HEK293 (cell line): ENCODE results near the gene DLEC1.

Experiments
- CTCF ChIA-PET: fragments of 350-600 bp; formaldehyde crosslinking; extraction: SDS; loops from one replicate; lab custom pipeline; 2021; ENCODE audit warnings: antibody characterized with exemption; lab: Yijun Ruan, JAX
- POLR2A ChIA-PET: fragments of 300-600 bp; formaldehyde crosslinking; extraction: SDS; loops from one replicate; lab custom pipeline; 2020; ENCODE audit warnings: antibody characterized with exemption, inconsistent platforms; lab: Yijun Ruan, JAX
- H3K27ac ChIP-seq: fragments of 200-500 bp; sonication (Bioruptor generic); 2 replicates; pipeline ENCODE4 v1.5.1; 2014; ENCODE audit warnings: low read depth, low read length, control low read depth, inconsistent platforms; ENCODE audit errors: extremely low read depth
- H3K36me3 ChIP-seq, 2 experiments: fragments of 200-500 bp in 1 of 2; sonication (Bioruptor generic) in 1 of 2; 1 replicate in 1 of 2; 2 replicates in 1 of 2; pipeline ENCODE4 v1.5.1; 2014 to 2017; ENCODE audit warnings: inconsistent platforms in 2 of 2, low read length in 2 of 2; ENCODE audit not compliant: control insufficient read depth in 2 of 2, insufficient read depth in 1 of 2
- H3K4me1 ChIP-seq: fragments of 200-500 bp; sonication (Bioruptor generic); 2 replicates; pipeline ENCODE4 v1.5.1; 2014; ENCODE audit warnings: mild to moderate bottlenecking, low read length, inconsistent platforms; ENCODE audit not compliant: control insufficient read depth, insufficient read depth
- H3K4me3 ChIP-seq: 2 replicates; pipeline ENCODE4 v1.5.1; 2011; ENCODE audit warnings: low read depth, mild to moderate bottlenecking, control low read depth, low read length, moderate library complexity
- H3K9me3 ChIP-seq: fragments of 200-500 bp; sonication (Bioruptor generic); 2 replicates; pipeline ENCODE4 v1.5.1; 2014; ENCODE audit warnings: low read depth, low read length, inconsistent platforms; ENCODE audit not compliant: control insufficient read depth, insufficient read depth
- KLF16 ChIP-seq: fragments of 450-650 bp; formaldehyde crosslinking; IDR thresholded peaks from 2 replicates; pipeline ENCODE4 v1.5.1; 2017; ENCODE audit warnings: missing biosample characterization, missing genetic modification characterization
- SALL2 ChIP-seq: fragments of 450-650 bp; formaldehyde crosslinking; IDR thresholded peaks from 2 replicates; pipeline ENCODE4 v1.5.0; 2017; ENCODE audit warnings: missing biosample characterization, mild to moderate bottlenecking, missing genetic modification characterization, borderline replicate concordance
- SP3 ChIP-seq: fragments of 450-650 bp; formaldehyde crosslinking; IDR thresholded peaks from 2 replicates; pipeline ENCODE4 v1.5.1; 2016; ENCODE audit warnings: missing biosample characterization, missing genetic modification characterization
- ZFP3 ChIP-seq: fragments of 450-650 bp; formaldehyde crosslinking; IDR thresholded peaks from 2 replicates; pipeline ENCODE4 v1.5.1; 2016; ENCODE audit warnings: low read depth, missing biosample characterization, missing genetic modification characterization
- ZFP37 ChIP-seq: fragments of 450-650 bp; formaldehyde crosslinking; IDR thresholded peaks from 2 replicates; pipeline ENCODE4 v1.5.1; 2016; ENCODE audit warnings: missing biosample characterization, missing genetic modification characterization
- ZNF114 ChIP-seq: fragments of 450-650 bp; formaldehyde crosslinking; IDR thresholded peaks from 2 replicates; pipeline ENCODE4 v1.5.0; 2017; ENCODE audit warnings: missing biosample characterization, missing genetic modification characterization
- ZNF19 ChIP-seq: fragments of 450-650 bp; formaldehyde crosslinking; IDR thresholded peaks from 2 replicates; pipeline ENCODE4; 2016; ENCODE audit warnings: missing biosample characterization, missing genetic modification characterization, low read depth
- ZNF24 ChIP-seq: fragments of 450-650 bp; formaldehyde crosslinking; IDR thresholded peaks from 2 replicates; pipeline ENCODE4 v1.5.1; 2016; ENCODE audit warnings: missing biosample characterization, missing genetic modification characterization
- ZNF394 ChIP-seq: fragments of 450-650 bp; formaldehyde crosslinking; IDR thresholded peaks from 2 replicates; pipeline ENCODE4 v1.5.1; 2016; ENCODE audit warnings: missing biosample characterization, missing genetic modification characterization, mild to moderate bottlenecking, moderate library complexity, borderline replicate concordance
- ZNF416 ChIP-seq: fragments of 450-650 bp; formaldehyde crosslinking; IDR thresholded peaks from 2 replicates; pipeline ENCODE4 v1.5.1; 2016; ENCODE audit warnings: missing biosample characterization, missing genetic modification characterization
- ZNF521 ChIP-seq: fragments of 450-650 bp; formaldehyde crosslinking; IDR thresholded peaks from 2 replicates; pipeline ENCODE4 v1.5.1; 2017; ENCODE audit warnings: missing biosample characterization, mild to moderate bottlenecking, missing genetic modification characterization
- ZNF530 ChIP-seq: fragments of 450-650 bp; formaldehyde crosslinking; IDR thresholded peaks from 2 replicates; pipeline ENCODE4 v1.5.1; 2016; ENCODE audit warnings: low read depth, missing biosample characterization, missing genetic modification characterization
- ZNF561 ChIP-seq: fragments of 450-650 bp; IDR thresholded peaks from 2 replicates; pipeline ENCODE4 v1.5.1; 2018; ENCODE audit warnings: missing biosample characterization, missing genetic modification characterization, borderline replicate concordance
- ZNF596 ChIP-seq: fragments of 450-650 bp; IDR thresholded peaks from 2 replicates; pipeline ENCODE4 v1.5.0; 2018; ENCODE audit warnings: missing biosample characterization, mild to moderate bottlenecking, missing genetic modification characterization, moderate library complexity
- ZNF626 ChIP-seq: fragments of 450-650 bp; sonication (Bioruptor Pico); formaldehyde crosslinking; IDR thresholded peaks from 2 replicates; pipeline ENCODE4 v1.5.1; 2018; ENCODE audit warnings: missing biosample characterization, missing genetic modification characterization, inconsistent platforms
- ZNF660 ChIP-seq: fragments of 450-650 bp; IDR thresholded peaks from 2 replicates; pipeline ENCODE4 v1.5.1; 2018; ENCODE audit warnings: missing biosample characterization, mild to moderate bottlenecking, missing genetic modification characterization
- ZNF677 ChIP-seq: fragments of 450-650 bp; IDR thresholded peaks from 2 replicates; pipeline ENCODE4 v1.5.0; 2018; ENCODE audit warnings: missing biosample characterization, mild to moderate bottlenecking, missing genetic modification characterization, moderate library complexity
- ZNF768 ChIP-seq: fragments of 450-650 bp; formaldehyde crosslinking; IDR thresholded peaks from 2 replicates; pipeline ENCODE4 v1.5.1; 2018; ENCODE audit warnings: missing biosample characterization, mild to moderate bottlenecking, missing genetic modification characterization
- ZNF792 ChIP-seq: fragments of 450-650 bp; formaldehyde crosslinking; IDR thresholded peaks from 2 replicates; pipeline ENCODE4 v1.5.1; 2016; ENCODE audit warnings: missing biosample characterization, missing genetic modification characterization
- ZNF837 ChIP-seq: fragments of 450-650 bp; formaldehyde crosslinking; IDR thresholded peaks from 2 replicates; pipeline ENCODE4 v1.5.1; 2016; ENCODE audit warnings: missing biosample characterization, missing genetic modification characterization
- ZSCAN16 ChIP-seq: fragments of 450-650 bp; formaldehyde crosslinking; IDR thresholded peaks from 2 replicates; pipeline ENCODE4 v1.5.1; 2016; ENCODE audit warnings: missing biosample characterization, missing genetic modification characterization
- ZXDB ChIP-seq: fragments of 450-650 bp; formaldehyde crosslinking; IDR thresholded peaks from 2 replicates; pipeline ENCODE4 v1.5.1; 2016; ENCODE audit warnings: missing biosample characterization, missing genetic modification characterization
- TF ChIP-seq, protein P1 (sequence below): fragments of 450-650 bp; formaldehyde crosslinking; IDR thresholded peaks from 2 replicates; pipeline ENCODE4 v1.5.1; 2017; ENCODE audit warnings: missing biosample characterization, missing genetic modification characterization
- TF ChIP-seq, protein P2 (sequence below): fragments of 450-650 bp; formaldehyde crosslinking; IDR thresholded peaks from 2 replicates; pipeline ENCODE4 v1.5.1; 2016; ENCODE audit warnings: missing biosample characterization, missing genetic modification characterization
- TF ChIP-seq, protein P3 (sequence below): fragments of 450-650 bp; formaldehyde crosslinking; IDR thresholded peaks from 2 replicates; pipeline ENCODE4 v1.5.1; 2017; ENCODE audit warnings: missing biosample characterization, mild to moderate bottlenecking, missing genetic modification characterization, moderate library complexity
- TF ChIP-seq, protein P4 (sequence below): fragments of 450-650 bp; formaldehyde crosslinking; IDR thresholded peaks from 2 replicates; pipeline ENCODE4 v1.5.1; 2016; ENCODE audit warnings: missing biosample characterization, missing genetic modification characterization

DLEC1 gene

DNA sequence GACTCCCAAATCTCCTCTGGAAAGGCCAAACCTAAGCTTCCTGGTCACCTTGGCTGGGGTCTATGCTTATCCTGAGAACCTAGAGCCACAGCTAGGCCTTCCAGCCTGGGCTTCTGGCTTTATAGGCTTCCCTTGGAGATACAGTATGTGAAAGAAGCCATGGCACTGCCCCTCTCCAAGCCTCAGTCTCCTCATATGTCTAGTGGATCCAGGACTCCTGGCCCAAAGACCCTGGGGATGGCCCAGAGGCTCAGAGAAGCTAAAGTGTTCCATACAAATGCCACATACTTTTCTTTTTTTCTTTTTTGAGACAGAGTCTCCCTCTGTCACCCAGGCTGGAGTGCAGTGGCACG lies 89.3 kb downstream of the DLEC1 start (continued):
- TF ChIP-seq ZNF394 (no peak), ZFP3 (no peak), ZNF19 (no peak), ZNF561 (tag by site-specific recombination) (no peak), ZNF530 (tag by site-specific recombination) (no peak)
- TF ChIP-seq, protein P1, sequence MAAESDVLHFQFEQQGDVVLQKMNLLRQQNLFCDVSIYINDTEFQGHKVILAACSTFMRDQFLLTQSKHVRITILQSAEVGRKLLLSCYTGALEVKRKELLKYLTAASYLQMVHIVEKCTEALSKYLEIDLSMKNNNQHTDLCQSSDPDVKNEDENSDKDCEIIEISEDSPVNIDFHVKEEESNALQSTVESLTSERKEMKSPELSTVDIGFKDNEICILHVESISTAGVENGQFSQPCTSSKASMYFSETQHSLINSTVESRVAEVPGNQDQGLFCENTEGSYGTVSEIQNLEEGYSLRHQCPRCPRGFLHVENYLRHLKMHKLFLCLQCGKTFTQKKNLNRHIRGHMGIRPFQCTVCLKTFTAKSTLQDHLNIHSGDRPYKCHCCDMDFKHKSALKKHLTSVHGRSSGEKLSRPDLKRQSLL (tag by site-specific recombination): no peak

DNA sequence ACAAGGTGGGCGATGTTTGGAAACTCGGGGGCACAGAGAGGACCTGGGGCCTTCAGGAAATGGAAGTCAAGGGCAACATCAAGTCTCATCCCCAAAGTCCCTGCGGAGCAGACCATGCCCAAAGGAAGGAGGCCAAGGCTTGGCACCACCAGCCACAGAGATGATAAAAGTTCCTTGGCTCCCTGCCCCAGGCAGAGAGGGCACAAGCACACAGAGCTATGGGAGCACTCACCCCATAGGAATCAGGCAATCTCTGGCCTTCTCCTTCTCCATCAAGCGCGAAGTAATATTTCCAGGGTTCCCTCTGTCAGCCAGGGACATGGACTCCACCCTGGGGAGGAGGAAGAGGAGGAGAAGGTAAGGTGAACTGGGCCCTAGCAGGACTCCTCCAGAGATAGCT lies 90.0 kb downstream of the DLEC1 start:
- POLR2A ChIA-PET: no interaction called here
- CTCF ChIA-PET: no interaction called here
- TF ChIP-seq ZNF677 (tag by site-specific recombination) (no peak), ZNF660 (tag by site-specific recombination) (no peak), ZNF521 (tag by site-specific recombination) (no peak), ZNF792 (tag by site-specific recombination) (no peak), SP3 (tag by site-specific recombination) (no peak), ZNF114 (tag by site-specific recombination) (no peak), ZNF626 (tag by site-specific recombination) (no peak), ZNF596 (no peak), ZNF837 (tag by site-specific recombination) (no peak), ZFP37 (tag by site-specific recombination) (no peak), KLF16 (tag by site-specific recombination) (no peak), ZNF768 (tag by site-specific recombination) (no peak), ZNF416 (tag by site-specific recombination) (no peak), ZSCAN16 (tag by site-specific recombination) (no peak), ZXDB (no peak), SALL2 (tag by site-specific recombination) (no peak), ZNF24 (tag by site-specific recombination) (no peak)
- TF ChIP-seq, protein P2, sequence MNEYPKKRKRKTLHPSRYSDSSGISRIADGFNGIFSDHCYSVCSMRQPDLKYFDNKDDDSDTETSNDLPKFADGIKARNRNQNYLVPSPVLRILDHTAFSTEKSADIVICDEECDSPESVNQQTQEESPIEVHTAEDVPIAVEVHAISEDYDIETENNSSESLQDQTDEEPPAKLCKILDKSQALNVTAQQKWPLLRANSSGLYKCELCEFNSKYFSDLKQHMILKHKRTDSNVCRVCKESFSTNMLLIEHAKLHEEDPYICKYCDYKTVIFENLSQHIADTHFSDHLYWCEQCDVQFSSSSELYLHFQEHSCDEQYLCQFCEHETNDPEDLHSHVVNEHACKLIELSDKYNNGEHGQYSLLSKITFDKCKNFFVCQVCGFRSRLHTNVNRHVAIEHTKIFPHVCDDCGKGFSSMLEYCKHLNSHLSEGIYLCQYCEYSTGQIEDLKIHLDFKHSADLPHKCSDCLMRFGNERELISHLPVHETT (tag by site-specific recombination): no peak
- TF ChIP-seq, protein P3, sequence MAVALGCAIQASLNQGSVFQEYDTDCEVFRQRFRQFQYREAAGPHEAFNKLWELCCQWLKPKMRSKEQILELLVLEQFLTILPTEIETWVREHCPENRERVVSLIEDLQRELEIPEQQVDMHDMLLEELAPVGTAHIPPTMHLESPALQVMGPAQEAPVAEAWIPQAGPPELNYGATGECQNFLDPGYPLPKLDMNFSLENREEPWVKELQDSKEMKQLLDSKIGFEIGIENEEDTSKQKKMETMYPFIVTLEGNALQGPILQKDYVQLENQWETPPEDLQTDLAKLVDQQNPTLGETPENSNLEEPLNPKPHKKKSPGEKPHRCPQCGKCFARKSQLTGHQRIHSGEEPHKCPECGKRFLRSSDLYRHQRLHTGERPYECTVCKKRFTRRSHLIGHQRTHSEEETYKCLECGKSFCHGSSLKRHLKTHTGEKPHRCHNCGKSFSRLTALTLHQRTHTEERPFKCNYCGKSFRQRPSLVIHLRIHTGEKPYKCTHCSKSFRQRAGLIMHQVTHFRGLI (tag by site-specific recombination): no peak
- TF ChIP-seq, protein P4, sequence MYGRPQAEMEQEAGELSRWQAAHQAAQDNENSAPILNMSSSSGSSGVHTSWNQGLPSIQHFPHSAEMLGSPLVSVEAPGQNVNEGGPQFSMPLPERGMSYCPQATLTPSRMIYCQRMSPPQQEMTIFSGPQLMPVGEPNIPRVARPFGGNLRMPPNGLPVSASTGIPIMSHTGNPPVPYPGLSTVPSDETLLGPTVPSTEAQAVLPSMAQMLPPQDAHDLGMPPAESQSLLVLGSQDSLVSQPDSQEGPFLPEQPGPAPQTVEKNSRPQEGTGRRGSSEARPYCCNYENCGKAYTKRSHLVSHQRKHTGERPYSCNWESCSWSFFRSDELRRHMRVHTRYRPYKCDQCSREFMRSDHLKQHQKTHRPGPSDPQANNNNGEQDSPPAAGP (tag by site-specific recombination): no peak
- no peak overlapping the region for H3K4me3 ChIP-seq
- H3K27ac ChIP-seq: no peak overlapping the region
- no peaks in the 10 kb centered on the region for H3K4me1 ChIP-seq
- H3K36me3 ChIP-seq: peaks cover 4 to 98% of the 10 kb centered on the region in 2 experiments
- H3K9me3 ChIP-seq: no peaks in the 10 kb centered on the region
